Measurements from ENCODE around the gene GINS2. TPM values are rescaled to one million over a fixed set of nuclear protein-coding genes. Genes with fewer than 3 reads are reported as not detected.

The GINS2 gene
- total RNA-seq, 1 donor from 2014 or later = 6.5 TPM

GRCh38 chr16:85657267-85657650, 31.5 kb downstream of the GINS2 start:
- no peak for TF ChIP-seq CTCF (IDR thresholded peaks at IDR 0.05; ENCODE audit: insufficient read depth, low read length, poor library complexity, severe bottlenecking)
- Histone ChIP-seq H3K36me3 (ENCODE audit: control insufficient read depth, insufficient read depth, low read length) (peaks cover 5% of the 10 kb centered on the region), H3K27me3 (ENCODE audit: control insufficient read depth, insufficient read depth, low read length) (no peaks in the 10 kb centered on the region), H3K4me3 (ENCODE audit: low read depth, low read length) (no peak overlapping the region)
- no peak for DNase-seq (ENCODE audit: low read depth)

GRCh38 chr16:85656351-85657266, 32.1 kb downstream of the GINS2 start:
- no peak for DNase-seq (ENCODE audit: low read depth)
- Histone ChIP-seq H3K27me3 (ENCODE audit: control insufficient read depth, insufficient read depth, low read length) (no peaks in the 10 kb centered on the region), H3K36me3 (ENCODE audit: control insufficient read depth, insufficient read depth, low read length) (peaks cover 5% of the 10 kb centered on the region), H3K4me3 (ENCODE audit: low read depth, low read length) (no peak overlapping the region)
- no peak for TF ChIP-seq CTCF (IDR thresholded peaks at IDR 0.05; ENCODE audit: insufficient read depth, low read length, poor library complexity, severe bottlenecking)

- H3K4me3 ChIP-seq (ENCODE audit: low read depth, low read length) = no peak overlapping the region
- no peak for TF ChIP-seq CTCF (IDR thresholded peaks at IDR 0.05; ENCODE audit: insufficient read depth, low read length, poor library complexity, severe bottlenecking)
- H3K36me3 ChIP-seq (ENCODE audit: control insufficient read depth, insufficient read depth, low read length) = peaks cover 5% of the 10 kb centered on the region
- no peaks in the 10 kb centered on the region for H3K27me3 ChIP-seq (ENCODE audit: control insufficient read depth, insufficient read depth, low read length)
- no peak for DNase-seq (ENCODE audit: low read depth)
These were observed 33.3 kb downstream of the GINS2 start for GRCh38 chr16:85655216-85656129.

GRCh38 chr16:85654251-85655095, 34.3 kb downstream of the GINS2 start:
- no peak for DNase-seq (ENCODE audit: low read depth)
- Histone ChIP-seq H3K36me3 (ENCODE audit: control insufficient read depth, insufficient read depth, low read length) (peaks cover 5% of the 10 kb centered on the region), H3K27me3 (ENCODE audit: control insufficient read depth, insufficient read depth, low read length) (no peaks in the 10 kb centered on the region), H3K4me3 (ENCODE audit: low read depth, low read length) (no peak overlapping the region)
- TF ChIP-seq CTCF (IDR thresholded peaks at IDR 0.05; ENCODE audit: insufficient read depth, low read length, poor library complexity, severe bottlenecking) = no peak

- H3K27me3 ChIP-seq (ENCODE audit: control insufficient read depth, insufficient read depth, low read length) = no peaks in the 10 kb centered on the region
- no peak overlapping the region for H3K4me3 ChIP-seq (ENCODE audit: low read depth, low read length)
- no peak for TF ChIP-seq CTCF (IDR thresholded peaks at IDR 0.05; ENCODE audit: insufficient read depth, low read length, poor library complexity, severe bottlenecking)
- no peak for DNase-seq (ENCODE audit: low read depth)
- H3K36me3 ChIP-seq (ENCODE audit: control insufficient read depth, insufficient read depth, low read length) = peaks cover 5% of the 10 kb centered on the region
These were observed 35.4 kb downstream of the GINS2 start for GRCh38 chr16:85653290-85653891.

Measured in kidney epithelial cell (primary cell).